Measurements from ENCODE around the gene KMT2B. TPM values are rescaled to one million over a fixed set of nuclear protein-coding genes. Genes with fewer than 3 reads are reported as not detected.

The KMT2B gene
- total RNA-seq, 1 donor from 2014 or later, result 25.5 TPM

DNA sequence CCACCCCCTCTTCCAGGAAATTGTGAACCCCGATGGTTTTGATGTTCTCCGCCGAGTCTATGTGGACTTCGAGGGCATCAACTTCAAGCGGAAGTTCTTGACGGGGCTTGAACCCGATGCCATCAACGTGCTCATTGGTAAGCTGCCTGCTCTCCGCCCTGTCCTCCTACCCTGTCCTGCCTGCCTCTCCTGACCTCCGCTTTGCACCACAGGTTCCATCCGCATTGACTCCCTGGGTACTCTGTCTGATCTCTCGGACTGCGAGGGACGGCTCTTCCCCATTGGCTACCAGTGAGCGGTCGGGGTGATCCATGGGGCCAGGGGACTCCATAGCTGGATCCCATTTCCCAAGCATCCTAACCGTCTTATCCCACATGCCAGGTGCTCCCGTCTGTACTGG, 12.5 kb downstream of the KMT2B start:
- intact Hi-C loops (cut with DNase I), result no loop called here
- Histone ChIP-seq H3K27ac (no peak overlapping the region), H3K36me3 (peaks cover 96 to 97% of the 10 kb centered on the region in 2 donors), H3K4me3 (no peak overlapping the region), H3K9me3 (no peaks in the 10 kb centered on the region), H3K27me3 (no peaks in the 10 kb centered on the region), H3K4me1 (no peaks in the 10 kb centered on the region)
- no peak for TF ChIP-seq CTCF (IDR thresholded peaks at IDR 0.05)
- no peak for DNase-seq (ENCODE audit: low spot score in 2 of 2)

GRCh38 chr19:35731353-35731752, 13.6 kb downstream of the KMT2B start:
- H3K9me3 ChIP-seq, result no peaks in the 10 kb centered on the region
- no peak for TF ChIP-seq CTCF (IDR thresholded peaks at IDR 0.05)
- no peaks in the 10 kb centered on the region for H3K27me3 ChIP-seq
- no peak overlapping the region for H3K27ac ChIP-seq
- intact Hi-C loops (cut with DNase I), result no loop called here
- H3K4me3 ChIP-seq, result no peak overlapping the region
- peaks cover 87 to 94% of the 10 kb centered on the region in 2 donors for H3K36me3 ChIP-seq
- no peak for DNase-seq (ENCODE audit: low spot score in 2 of 2)
- no peaks in the 10 kb centered on the region for H3K4me1 ChIP-seq

DNA sequence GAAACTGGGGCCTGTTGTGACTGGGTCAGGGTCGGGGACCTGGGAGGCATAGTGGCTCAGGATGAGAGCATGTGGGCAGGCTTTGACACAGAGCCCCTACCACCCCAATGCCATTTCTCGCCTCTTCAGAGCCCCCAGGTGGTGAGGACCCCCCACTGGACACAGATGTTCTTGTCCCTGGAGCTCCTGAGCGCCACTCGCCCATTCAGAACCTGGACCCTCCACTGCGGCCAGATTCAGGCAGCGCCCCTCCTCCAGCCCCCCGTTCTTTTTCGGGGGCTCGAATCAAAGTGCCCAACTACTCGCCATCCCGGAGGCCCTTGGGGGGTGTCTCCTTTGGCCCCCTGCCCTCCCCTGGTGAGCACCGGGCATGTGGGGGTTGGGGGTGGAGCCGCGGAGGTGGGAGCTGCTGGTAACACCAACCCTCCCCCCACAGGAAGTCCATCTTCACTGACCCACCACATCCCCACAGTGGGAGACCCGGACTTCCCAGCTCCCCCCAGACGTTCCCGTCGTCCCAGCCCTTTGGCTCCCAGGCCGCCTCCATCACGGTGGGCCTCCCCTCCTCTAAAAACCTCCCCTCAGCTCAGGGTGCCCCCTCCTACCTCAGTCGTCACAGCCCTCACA, 14.1 kb downstream of the KMT2B start:
- no peak overlapping the region for H3K4me3 ChIP-seq
- no peaks in the 10 kb centered on the region for H3K27me3 ChIP-seq
- H3K4me1 ChIP-seq, result no peaks in the 10 kb centered on the region
- H3K27ac ChIP-seq, result no peak overlapping the region
- TF ChIP-seq CTCF (IDR thresholded peaks at IDR 0.05), result no peak
- intact Hi-C loops (cut with DNase I), result no loop called here
- no peak for DNase-seq (ENCODE audit: low spot score in 2 of 2)
- H3K9me3 ChIP-seq, result no peaks in the 10 kb centered on the region
- peaks cover 84 to 94% of the 10 kb centered on the region in 2 donors for H3K36me3 ChIP-seq

GRCh38 chr19:35732540-35733179, 14.9 kb downstream of the KMT2B start:
- H3K4me3 ChIP-seq, result no peak overlapping the region
- H3K27ac ChIP-seq, result no peak overlapping the region
- H3K36me3 ChIP-seq, result peaks cover 84 to 94% of the 10 kb centered on the region in 2 donors
- DNase-seq (ENCODE audit: low spot score in 2 of 2), result no peak
- no peaks in the 10 kb centered on the region for H3K4me1 ChIP-seq
- H3K27me3 ChIP-seq, result no peaks in the 10 kb centered on the region
- TF ChIP-seq CTCF (IDR thresholded peaks at IDR 0.05), result no peak
- H3K9me3 ChIP-seq, result no peaks in the 10 kb centered on the region
- intact Hi-C loops (cut with DNase I), result no loop called here

DNA sequence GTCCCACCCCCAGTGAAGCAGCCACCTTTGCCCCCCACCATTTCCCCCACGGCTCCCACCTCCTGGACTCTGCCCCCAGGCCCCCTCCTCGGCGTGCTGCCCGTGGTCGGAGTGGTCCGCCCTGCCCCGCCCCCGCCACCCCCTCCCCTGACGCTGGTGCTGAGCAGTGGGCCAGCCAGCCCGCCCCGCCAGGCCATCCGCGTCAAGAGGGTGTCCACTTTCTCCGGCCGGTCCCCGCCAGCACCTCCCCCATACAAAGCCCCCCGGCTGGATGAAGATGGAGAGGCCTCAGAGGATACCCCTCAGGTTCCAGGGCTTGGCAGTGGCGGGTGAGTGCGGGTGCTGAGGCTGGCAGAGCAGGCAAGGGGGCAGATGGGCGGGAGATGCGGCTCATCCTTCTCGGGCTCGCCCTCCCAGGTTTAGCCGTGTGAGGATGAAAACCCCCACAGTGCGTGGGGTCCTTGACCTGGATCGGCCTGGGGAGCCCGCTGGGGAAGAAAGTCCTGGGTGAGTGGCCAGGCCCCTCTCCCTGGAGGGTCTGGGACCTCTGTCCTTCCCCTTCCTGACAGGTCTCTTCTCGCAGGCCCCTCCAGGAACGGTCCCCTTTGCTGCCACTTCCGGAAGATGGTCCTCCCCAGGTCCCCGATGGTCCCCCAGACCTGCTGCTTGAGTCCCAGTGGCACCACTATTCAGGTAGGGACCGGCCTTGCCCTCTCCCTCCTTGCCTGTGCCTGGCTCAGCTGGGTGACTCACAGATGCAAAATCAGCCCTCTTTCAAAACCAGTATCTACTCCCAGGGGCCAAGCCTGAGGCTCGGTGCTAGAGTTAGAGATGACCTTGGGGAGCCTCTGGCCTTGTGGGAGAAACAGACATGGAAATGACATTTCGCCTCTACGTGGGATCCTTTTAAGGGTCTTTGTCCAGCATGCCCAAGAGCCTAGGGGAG, 15.7 kb downstream of the KMT2B start:
- TF ChIP-seq CTCF (IDR thresholded peaks at IDR 0.05), result no peak

More for the DNA sequence above, 15.7 kb downstream of the KMT2B start:
- no peak overlapping the region for H3K4me3 ChIP-seq
- H3K36me3 ChIP-seq, result peaks cover 78 to 94% of the 10 kb centered on the region in 2 donors
- DNase-seq (ENCODE audit: low spot score in 2 of 2), result no peak
- H3K4me1 ChIP-seq, result no peaks in the 10 kb centered on the region
- intact Hi-C loops (cut with DNase I), result no loop called here
- no peaks in the 10 kb centered on the region for H3K9me3 ChIP-seq
- H3K27me3 ChIP-seq, result no peaks in the 10 kb centered on the region
- H3K27ac ChIP-seq, result no peak overlapping the region

Measured in ascending aorta (tissue), 2 donors.